K562 (cell line): ENCODE results near the gene ATG4D. TPM values are rescaled to one million over a fixed set of nuclear protein-coding genes. Genes with fewer than 3 reads are reported as not detected.
A peak's percentile ranks its signal among the peaks of the same experiment; 100 is the strongest.

Source experiments
- ATAC-seq: fragments of 200-7000 bp; cut with Tn5 transposase; 3 replicates; pipeline ENCODE4 v1.9.1; 2020; ENCODE audit warnings: moderate library complexity
- BruUV-seq: library from RNA; stranded (reverse); fragments of 400-500 nt; replicated peaks from 2 replicates; lab custom pipeline; 2021; lab: Mats Ljungman, UMichigan
- CTCF ChIA-PET: fragments of 300-600 bp; formaldehyde crosslinking; extraction: SDS; loops from one replicate; lab custom pipeline; 2021; ENCODE audit warnings: low intra/inter-chr PET ratio; lab: Yijun Ruan, JAX
- POLR2A ChIA-PET: fragments of 300-600, 350-650 bp; sonication (Branson Sonifier 250); formaldehyde crosslinking; extraction: SDS; loops from one replicate; lab custom pipeline; 2021; ENCODE audit warnings: antibody characterized with exemption, inconsistent platforms; lab: Yijun Ruan, JAX
- DNase-seq, 4 experiments: peaks; one replicate each; pipeline versions ENCODE4 v3.0.0 to v3.0.0-alpha.2; 2011 to 2018; ENCODE audit warnings: low spot score in 3 of 4, mixed read lengths in 3 of 4; ENCODE audit errors: extremely low read depth in 1 of 4
- FAIRE-seq: peaks from 2 replicates; lab custom pipeline; 2011; peaks lifted over from hg19 to GRCh38; lab: Jason Lieb, UNC
- H2AFZ ChIP-seq: 2 replicates; pipeline ENCODE4 v1.6.0; 2011; ENCODE audit warnings: low read depth, low read length, control low read depth, inconsistent platforms
- H3K27ac ChIP-seq: fragments of 200-600 bp; 3 replicates; pipeline ENCODE4 v1.8.0; 2011; ENCODE audit warnings: low read depth, mild to moderate bottlenecking, control low read depth, inconsistent platforms, low read length, moderate library complexity, mixed read lengths; ENCODE audit errors: extremely low read depth
- H3K27me3 ChIP-seq, 2 experiments: fragments of 300-600 bp in 1 of 2; 2 replicates in 1 of 2; 3 replicates in 1 of 2; pipeline versions ENCODE4 v1.6.0 to v1.8.0; 2011; ENCODE audit warnings: inconsistent platforms in 2 of 2, low read length in 2 of 2, mild to moderate bottlenecking in 1 of 2, mixed read lengths in 1 of 2, moderate library complexity in 1 of 2; ENCODE audit not compliant: control insufficient read depth in 2 of 2, insufficient read depth in 2 of 2
- H3K36me3 ChIP-seq: fragments of 300-600 bp; 3 replicates; pipeline ENCODE4 v1.8.0; 2011; ENCODE audit warnings: mild to moderate bottlenecking, low read length, inconsistent platforms; ENCODE audit not compliant: control insufficient read depth, insufficient read depth
- H3K4me1 ChIP-seq, 2 experiments: fragments of 200-600 bp in 1 of 2; replicated peaks in 1 of 2; 2 replicates in 1 of 2; 3 replicates in 1 of 2; pipeline versions ENCODE4 v1.5.1 to v1.8.0; 2011; ENCODE audit warnings: inconsistent platforms in 2 of 2, low read length in 2 of 2, mild to moderate bottlenecking in 1 of 2, mixed read lengths in 1 of 2, moderate library complexity in 1 of 2; ENCODE audit not compliant: control insufficient read depth in 2 of 2, insufficient read depth in 2 of 2
- H3K4me2 ChIP-seq: 2 replicates; pipeline ENCODE4 v1.6.1; 2011; ENCODE audit warnings: low read length, control low read depth, inconsistent platforms, mixed read lengths; ENCODE audit not compliant: insufficient read depth
- H3K4me3 ChIP-seq: fragments of 200-600 bp; sonication (generic), shearing (Covaris generic); 2 replicates; pipeline ENCODE4 v1.5.1; 2016; ENCODE audit warnings: control low read depth, inconsistent platforms
- H3K79me2 ChIP-seq: fragments of 200-600 bp; 3 replicates; pipeline ENCODE4 v1.8.0; 2011; ENCODE audit warnings: low read length, inconsistent platforms; ENCODE audit not compliant: control insufficient read depth, insufficient read depth
- H3K9ac ChIP-seq, 2 experiments: 2 replicates each; pipeline versions ENCODE4 v1.6.0 to v1.6.1; 2011; ENCODE audit warnings: low read depth in 2 of 2, low read length in 2 of 2, control low read depth in 1 of 2, inconsistent platforms in 1 of 2, mild to moderate bottlenecking in 1 of 2, mixed read lengths in 1 of 2; ENCODE audit not compliant: insufficient read depth in 1 of 2
- H3K9me1 ChIP-seq: one replicate; pipeline ENCODE4 v1.6.0; 2011; ENCODE audit warnings: inconsistent platforms, mild to moderate bottlenecking, low read length, moderate library complexity; ENCODE audit not compliant: control insufficient read depth, insufficient read depth
- H3K9me3 ChIP-seq: replicated peaks from 2 replicates; pipeline ENCODE4 v1.5.1; 2011; ENCODE audit warnings: low read depth, low read length, inconsistent platforms; ENCODE audit not compliant: control insufficient read depth, insufficient read depth
- H4K20me1 ChIP-seq: replicated peaks from 2 replicates; pipeline ENCODE4 v1.6.1; 2011; ENCODE audit warnings: low read length, inconsistent platforms, mixed read lengths; ENCODE audit not compliant: control insufficient read depth, insufficient read depth
- ARHGAP35 ChIP-seq: fragments of 450-650 bp; IDR thresholded peaks from 2 replicates; pipeline ENCODE4 v1.6.1; 2018; ENCODE audit not compliant: partially characterized antibody
- MAFG ChIP-seq: fragments of 450-650 bp; conservative IDR thresholded peaks from 2 replicates; pipeline ENCODE4 v1.6.1; 2016; ENCODE audit warnings: missing genetic modification characterization, missing compliant biosample characterization
- NFRKB ChIP-seq: fragments of 450-650 bp; IDR thresholded peaks from 2 replicates; pipeline ENCODE4 v1.6.1; 2016; ENCODE audit warnings: low read depth
- RBM14 ChIP-seq: fragments of 200-400 bp; formaldehyde crosslinking; IDR thresholded peaks from 2 replicates; pipeline ENCODE4 v1.6.1; 2018; ENCODE audit warnings: low read depth, mild to moderate bottlenecking, low read length, moderate library complexity, borderline replicate concordance; ENCODE audit not compliant: insufficient read depth
- RBM22 ChIP-seq: fragments of 200-400 bp; formaldehyde crosslinking; IDR thresholded peaks from 2 replicates; pipeline ENCODE4 v1.6.1; 2018; ENCODE audit warnings: low read length, low read depth; ENCODE audit not compliant: poor library complexity, severe bottlenecking
- SNRNP70 ChIP-seq: fragments of 200-400 bp; formaldehyde crosslinking; optimal IDR thresholded peaks from 2 replicates; pipeline ENCODE3; 2017; ENCODE audit warnings: low read depth, low read length
- WGBS: fragments of 100-300 bp; shearing (Covaris generic); methylation state at CpG from one replicate; pipeline ENCODE4 v1.1.6; 2016; ENCODE audit warnings: low coverage, mixed read lengths; ENCODE audit not compliant: insufficient coverage; ENCODE audit errors: missing lambda C conversion rate; 5-methylcytosine and 5-hydroxymethylcytosine counted together
- in situ Hi-C: fragments of 300-500 bp; cut with MboI; formaldehyde crosslinking; loops from 4 replicates; pipeline ENCODE4 v1.15.0; 2018; ENCODE audit warnings: inconsistent platforms, mixed read lengths
- intact Hi-C: fragments of 100-400 bp; cut with micrococcal nuclease; formaldehyde crosslinking; loops from 2 replicates; pipeline ENCODE4 v1.14.2; 2022
- polyA plus RNA-seq, 8 experiments: library from polyadenylated mRNA; depleted of rRNA in 4 of 8; stranded (reverse) in 5 of 8; unstranded in 3 of 8; fragments of >200 nt; fragmentation: Nextera tagmentation in 2 of 8; fragmentation: Illumina TruSeq in 1 of 8; extraction: Ambion mirVana in 2 of 8; extraction: Trizol in 1 of 8; gene quantifications; 2 replicates each; pipeline versions ENCODE4 v1.2.1 to v1.2.3, GENCODE V29; 2011 to 2014; ENCODE audit warnings: inconsistent platforms in 1 of 8, missing spikeins in 1 of 8
- total RNA-seq, 7 experiments: library from RNA; depleted of rRNA in 6 of 7; stranded (reverse); fragments of >200 nt in 6 of 7; fragmentation: Illumina TruSeq in 2 of 7; extraction: Trizol in 2 of 7; gene quantifications; 2 replicates each; pipeline versions ENCODE4 v1.2.1 to v1.2.3, GENCODE V29; 2011 to 2021; ENCODE audit warnings: low replicate concordance in 1 of 7
- TF ChIP-seq, protein P1 (sequence below), 2 experiments: fragments of 450-650 bp; formaldehyde crosslinking in 1 of 2; IDR thresholded peaks; 2 replicates each; pipeline versions ENCODE4 v1.4.0 to v1.6.1; 2014 to 2020; ENCODE audit warnings: mild to moderate bottlenecking in 2 of 2, borderline replicate concordance in 1 of 2, low read depth in 1 of 2
- TF ChIP-seq, protein P2 (sequence below): fragments of 250-450 bp; sonication (Bioruptor Pico); IDR thresholded peaks from 2 replicates; pipeline ENCODE4 v1.4.0; 2020

ATG4D gene
- total and polyA plus RNA-seq, 9 of the 15 experiments (the other 6 are each of a cell fraction or from before 2014, with no cell fraction given) = 0.51 to 66.1 (median 22.9) TPM

DNA sequence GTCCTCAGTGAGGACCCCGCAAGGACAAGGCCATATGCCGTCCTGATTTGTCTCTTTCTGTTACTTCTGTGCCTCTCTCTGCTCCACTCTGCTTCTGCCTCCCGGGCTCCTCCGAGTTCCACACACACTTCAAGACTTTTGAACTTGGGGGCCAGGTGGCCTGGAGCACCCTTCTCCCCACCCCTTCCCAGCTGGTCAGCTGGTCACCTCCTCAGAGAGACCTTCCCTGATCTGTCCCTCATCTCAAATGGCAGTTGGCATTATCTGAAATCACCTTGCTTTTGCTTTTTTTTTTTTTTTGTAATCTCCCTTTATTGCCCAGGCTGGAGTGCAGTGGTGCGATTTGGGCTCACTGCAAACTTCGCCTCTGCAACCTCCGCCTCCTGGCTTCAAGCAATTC is 24.3 kb upstream of the ATG4D start:
- Histone ChIP-seq H3K79me2 (no peaks in the 10 kb centered on the region), H3K36me3 (no peaks in the 10 kb centered on the region), H3K27ac (no peak overlapping the region), H3K9me3 (no peaks in the 10 kb centered on the region), H3K9ac (peak overlapping the region in 1 of 2 experiments; percentile 86; a peak in 1 of 4 replicates), H4K20me1 (no peaks in the 10 kb centered on the region; the same call in 1 of the 2 replicates), H3K4me2 (no peak overlapping the region), H3K27me3 (peaks cover 0 to 10% of the 10 kb centered on the region in 2 experiments; a peak in 3 of 5 replicates), H3K4me1 (peaks cover 19 to 39% of the 10 kb centered on the region in 2 experiments; a peak in 4 of 5 replicates), H3K9me1 (no peaks in the 10 kb centered on the region), H3K4me3 (no peak overlapping the region), H2AFZ (no peak overlapping the region)
- WGBS = 16% methylated on average over 6 of the region's 7 CpGs
- in situ Hi-C loops (no loop called here), intact Hi-C loops (no loop called here)
- ATAC-seq (no peak), DNase-seq (no peak), FAIRE-seq (no peak)
- CTCF ChIA-PET = interaction anchor here (0.7 kb wide), 1 partner anchor 10 kb away, joined by 3 read pairs; no protein-coding TSS in a partner anchor
- POLR2A ChIA-PET = no interaction called here
- BruUV-seq = no TSS peak
- TF ChIP-seq SNRNP70 = no peak
- no peak for TF ChIP-seq NFRKB
- TF ChIP-seq, protein P1, sequence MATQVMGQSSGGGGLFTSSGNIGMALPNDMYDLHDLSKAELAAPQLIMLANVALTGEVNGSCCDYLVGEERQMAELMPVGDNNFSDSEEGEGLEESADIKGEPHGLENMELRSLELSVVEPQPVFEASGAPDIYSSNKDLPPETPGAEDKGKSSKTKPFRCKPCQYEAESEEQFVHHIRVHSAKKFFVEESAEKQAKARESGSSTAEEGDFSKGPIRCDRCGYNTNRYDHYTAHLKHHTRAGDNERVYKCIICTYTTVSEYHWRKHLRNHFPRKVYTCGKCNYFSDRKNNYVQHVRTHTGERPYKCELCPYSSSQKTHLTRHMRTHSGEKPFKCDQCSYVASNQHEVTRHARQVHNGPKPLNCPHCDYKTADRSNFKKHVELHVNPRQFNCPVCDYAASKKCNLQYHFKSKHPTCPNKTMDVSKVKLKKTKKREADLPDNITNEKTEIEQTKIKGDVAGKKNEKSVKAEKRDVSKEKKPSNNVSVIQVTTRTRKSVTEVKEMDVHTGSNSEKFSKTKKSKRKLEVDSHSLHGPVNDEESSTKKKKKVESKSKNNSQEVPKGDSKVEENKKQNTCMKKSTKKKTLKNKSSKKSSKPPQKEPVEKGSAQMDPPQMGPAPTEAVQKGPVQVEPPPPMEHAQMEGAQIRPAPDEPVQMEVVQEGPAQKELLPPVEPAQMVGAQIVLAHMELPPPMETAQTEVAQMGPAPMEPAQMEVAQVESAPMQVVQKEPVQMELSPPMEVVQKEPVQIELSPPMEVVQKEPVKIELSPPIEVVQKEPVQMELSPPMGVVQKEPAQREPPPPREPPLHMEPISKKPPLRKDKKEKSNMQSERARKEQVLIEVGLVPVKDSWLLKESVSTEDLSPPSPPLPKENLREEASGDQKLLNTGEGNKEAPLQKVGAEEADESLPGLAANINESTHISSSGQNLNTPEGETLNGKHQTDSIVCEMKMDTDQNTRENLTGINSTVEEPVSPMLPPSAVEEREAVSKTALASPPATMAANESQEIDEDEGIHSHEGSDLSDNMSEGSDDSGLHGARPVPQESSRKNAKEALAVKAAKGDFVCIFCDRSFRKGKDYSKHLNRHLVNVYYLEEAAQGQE (IDR thresholded peaks at IDR 0.05; ENCODE audit: borderline replicate concordance) = no peak
- TF ChIP-seq, protein P1 (CRISPR knock-in tag; IDR thresholded peaks at IDR 0.05; ENCODE audit: low read depth) = no peak
- TF ChIP-seq RBM22 = no peak
- no peak for TF ChIP-seq MAFG
- TF ChIP-seq ARHGAP35 = no peak
- no peak for TF ChIP-seq RBM14
- TF ChIP-seq, protein P2, sequence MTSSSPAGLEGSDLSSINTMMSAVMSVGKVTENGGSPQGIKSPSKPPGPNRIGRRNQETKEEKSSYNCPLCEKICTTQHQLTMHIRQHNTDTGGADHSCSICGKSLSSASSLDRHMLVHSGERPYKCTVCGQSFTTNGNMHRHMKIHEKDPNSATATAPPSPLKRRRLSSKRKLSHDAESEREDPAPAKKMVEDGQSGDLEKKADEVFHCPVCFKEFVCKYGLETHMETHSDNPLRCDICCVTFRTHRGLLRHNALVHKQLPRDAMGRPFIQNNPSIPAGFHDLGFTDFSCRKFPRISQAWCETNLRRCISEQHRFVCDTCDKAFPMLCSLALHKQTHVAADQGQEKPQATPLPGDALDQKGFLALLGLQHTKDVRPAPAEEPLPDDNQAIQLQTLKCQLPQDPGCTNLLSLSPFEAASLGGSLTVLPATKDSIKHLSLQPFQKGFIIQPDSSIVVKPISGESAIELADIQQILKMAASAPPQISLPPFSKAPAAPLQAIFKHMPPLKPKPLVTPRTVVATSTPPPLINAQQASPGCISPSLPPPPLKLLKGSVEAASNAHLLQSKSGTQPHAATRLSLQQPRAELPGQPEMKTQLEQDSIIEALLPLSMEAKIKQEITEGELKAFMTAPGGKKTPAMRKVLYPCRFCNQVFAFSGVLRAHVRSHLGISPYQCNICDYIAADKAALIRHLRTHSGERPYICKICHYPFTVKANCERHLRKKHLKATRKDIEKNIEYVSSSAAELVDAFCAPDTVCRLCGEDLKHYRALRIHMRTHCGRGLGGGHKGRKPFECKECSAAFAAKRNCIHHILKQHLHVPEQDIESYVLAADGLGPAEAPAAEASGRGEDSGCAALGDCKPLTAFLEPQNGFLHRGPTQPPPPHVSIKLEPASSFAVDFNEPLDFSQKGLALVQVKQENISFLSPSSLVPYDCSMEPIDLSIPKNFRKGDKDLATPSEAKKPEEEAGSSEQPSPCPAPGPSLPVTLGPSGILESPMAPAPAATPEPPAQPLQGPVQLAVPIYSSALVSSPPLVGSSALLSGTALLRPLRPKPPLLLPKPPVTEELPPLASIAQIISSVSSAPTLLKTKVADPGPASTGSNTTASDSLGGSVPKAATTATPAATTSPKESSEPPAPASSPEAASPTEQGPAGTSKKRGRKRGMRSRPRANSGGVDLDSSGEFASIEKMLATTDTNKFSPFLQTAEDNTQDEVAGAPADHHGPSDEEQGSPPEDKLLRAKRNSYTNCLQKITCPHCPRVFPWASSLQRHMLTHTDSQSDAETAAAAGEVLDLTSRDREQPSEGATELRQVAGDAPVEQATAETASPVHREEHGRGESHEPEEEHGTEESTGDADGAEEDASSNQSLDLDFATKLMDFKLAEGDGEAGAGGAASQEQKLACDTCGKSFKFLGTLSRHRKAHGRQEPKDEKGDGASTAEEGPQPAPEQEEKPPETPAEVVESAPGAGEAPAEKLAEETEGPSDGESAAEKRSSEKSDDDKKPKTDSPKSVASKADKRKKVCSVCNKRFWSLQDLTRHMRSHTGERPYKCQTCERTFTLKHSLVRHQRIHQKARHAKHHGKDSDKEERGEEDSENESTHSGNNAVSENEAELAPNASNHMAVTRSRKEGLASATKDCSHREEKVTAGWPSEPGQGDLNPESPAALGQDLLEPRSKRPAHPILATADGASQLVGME (CRISPR knock-in tag) = no peak
